HFFc6 (cell line): Measurements from ENCODE around the gene CTNNBL1. TPM values are rescaled to one million over a fixed set of nuclear protein-coding genes. Genes with fewer than 3 reads are reported as not detected.

Experiments used
- DNase-seq: peaks from one replicate; pipeline ENCODE4 v3.0.0-alpha.2; 2018
- H3K27ac Mint-ChIP-seq: 2 replicates; pipeline ENCODE4 v1.8.0; 2020; ENCODE audit warnings: mild to moderate bottlenecking, mixed read lengths
- H3K27me3 Mint-ChIP-seq: 2 replicates; pipeline ENCODE4 v1.8.0; 2021; ENCODE audit warnings: mild to moderate bottlenecking, moderate library complexity, mixed read lengths; ENCODE audit not compliant: insufficient read depth
- H3K36me3 Mint-ChIP-seq: 2 replicates; pipeline ENCODE4 v1.8.0; 2021; ENCODE audit warnings: low read depth, mixed read lengths
- H3K4me1 Mint-ChIP-seq: 2 replicates; pipeline ENCODE4 v1.8.0; 2020; ENCODE audit warnings: low read depth, mixed read lengths
- H3K4me3 Mint-ChIP-seq: 2 replicates; pipeline ENCODE4 v1.8.0; 2020; ENCODE audit warnings: mild to moderate bottlenecking, moderate library complexity, mixed read lengths
- H3K9me3 Mint-ChIP-seq: 2 replicates; pipeline ENCODE4 v1.8.0; 2020; ENCODE audit warnings: mild to moderate bottlenecking, mixed read lengths
- total RNA-seq, 6 experiments: library from RNA; stranded (reverse); fragmentation: NEBNext Ultra II Directional; extraction: Animal tissue kit (Norgen Biotek cat#: 25700); gene quantifications; 2 replicates in 1 of 6; 3 replicates in 5 of 6; pipeline ENCODE4 v1.2.3, GENCODE V29; 2021
- TF ChIP-seq, protein P1 (sequence below): fragments of 200-600 bp; sonication (generic); IDR thresholded peaks from 2 replicates; pipeline ENCODE4 v1.5.0; 2021; ENCODE audit warnings: antibody characterized with exemption, mild to moderate bottlenecking

Gene CTNNBL1
- total RNA-seq, 6 experiments from 2014 or later, result 49.7 to 62.4 (median 59.5) TPM

- DNase-seq, result no peak
- Mint-ChIP-seq H3K9me3 (no peaks in the 10 kb centered on the region), H3K27ac (no peak overlapping the region), H3K4me1 (no peaks in the 10 kb centered on the region), H3K4me3 (no peak overlapping the region), H3K36me3 (no peaks in the 10 kb centered on the region), H3K27me3 (no peaks in the 10 kb centered on the region)
- TF ChIP-seq, protein P1, sequence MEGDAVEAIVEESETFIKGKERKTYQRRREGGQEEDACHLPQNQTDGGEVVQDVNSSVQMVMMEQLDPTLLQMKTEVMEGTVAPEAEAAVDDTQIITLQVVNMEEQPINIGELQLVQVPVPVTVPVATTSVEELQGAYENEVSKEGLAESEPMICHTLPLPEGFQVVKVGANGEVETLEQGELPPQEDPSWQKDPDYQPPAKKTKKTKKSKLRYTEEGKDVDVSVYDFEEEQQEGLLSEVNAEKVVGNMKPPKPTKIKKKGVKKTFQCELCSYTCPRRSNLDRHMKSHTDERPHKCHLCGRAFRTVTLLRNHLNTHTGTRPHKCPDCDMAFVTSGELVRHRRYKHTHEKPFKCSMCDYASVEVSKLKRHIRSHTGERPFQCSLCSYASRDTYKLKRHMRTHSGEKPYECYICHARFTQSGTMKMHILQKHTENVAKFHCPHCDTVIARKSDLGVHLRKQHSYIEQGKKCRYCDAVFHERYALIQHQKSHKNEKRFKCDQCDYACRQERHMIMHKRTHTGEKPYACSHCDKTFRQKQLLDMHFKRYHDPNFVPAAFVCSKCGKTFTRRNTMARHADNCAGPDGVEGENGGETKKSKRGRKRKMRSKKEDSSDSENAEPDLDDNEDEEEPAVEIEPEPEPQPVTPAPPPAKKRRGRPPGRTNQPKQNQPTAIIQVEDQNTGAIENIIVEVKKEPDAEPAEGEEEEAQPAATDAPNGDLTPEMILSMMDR, result peak; percentile 16; the same call in 1 of the 2 replicates
Observed at GRCh38 chr20:37757550-37757949, 63.7 kb downstream of the CTNNBL1 start.

DNA sequence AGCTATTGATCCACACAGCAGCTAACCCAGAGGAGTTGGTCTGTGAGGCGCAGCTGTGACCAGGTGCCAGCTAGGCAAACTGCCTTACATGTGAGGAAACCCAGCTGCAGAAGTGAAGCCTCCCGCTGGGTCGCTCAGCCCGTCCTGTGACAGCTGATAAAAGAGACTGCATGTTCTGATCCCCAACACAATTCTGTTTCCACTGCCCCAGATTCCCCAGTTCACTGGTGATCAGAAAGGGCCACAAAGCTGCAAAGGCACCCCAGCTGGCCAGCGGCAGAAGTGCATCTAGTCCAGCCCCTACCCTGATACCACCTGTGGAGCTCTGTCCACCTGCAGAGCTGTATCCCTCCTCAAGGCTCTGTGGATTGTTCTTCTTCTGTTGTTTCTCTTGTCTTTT is 64.5 kb downstream of the CTNNBL1 start:
- Mint-ChIP-seq H3K4me1 (no peaks in the 10 kb centered on the region), H3K27ac (no peak overlapping the region), H3K27me3 (no peaks in the 10 kb centered on the region), H3K4me3 (no peak overlapping the region), H3K36me3 (no peaks in the 10 kb centered on the region), H3K9me3 (no peaks in the 10 kb centered on the region)
- no peak for DNase-seq
- TF ChIP-seq, protein P1, result peak; percentile 38

- Mint-ChIP-seq H3K9me3 (no peaks in the 10 kb centered on the region), H3K27me3 (no peaks in the 10 kb centered on the region), H3K27ac (no peak overlapping the region), H3K36me3 (no peaks in the 10 kb centered on the region), H3K4me1 (no peaks in the 10 kb centered on the region), H3K4me3 (no peak overlapping the region)
- no peak for DNase-seq
- TF ChIP-seq, protein P1, result no peak
Observed at GRCh38 chr20:37759052-37759553, 65.3 kb downstream of the CTNNBL1 start.

GRCh38 chr20:37759761-37760209 is 66.0 kb downstream of the CTNNBL1 start:
- Mint-ChIP-seq H3K36me3 (no peaks in the 10 kb centered on the region), H3K27ac (no peak overlapping the region), H3K9me3 (no peaks in the 10 kb centered on the region), H3K4me1 (no peaks in the 10 kb centered on the region), H3K4me3 (no peak overlapping the region), H3K27me3 (no peaks in the 10 kb centered on the region)
- TF ChIP-seq, protein P1, result no peak
- DNase-seq, result no peak

GRCh38 chr20:37760322-37760721 is 66.5 kb downstream of the CTNNBL1 start:
- TF ChIP-seq, protein P1, result no peak
- DNase-seq, result no peak
- no peaks in the 10 kb centered on the region for H3K4me1 Mint-ChIP-seq
- no peak overlapping the region for H3K4me3 Mint-ChIP-seq
- no peaks in the 10 kb centered on the region for H3K27me3 Mint-ChIP-seq
- H3K9me3 Mint-ChIP-seq, result no peaks in the 10 kb centered on the region
- H3K36me3 Mint-ChIP-seq, result no peaks in the 10 kb centered on the region
- no peak overlapping the region for H3K27ac Mint-ChIP-seq
